GM21576 (cell line): ENCODE measurements around the gene NIPA2.
"Not testable (repeated sequence)": the region's sequence is repeated elsewhere in the genome, so short reads cannot be mapped to it uniquely, and the experiment has no call there.

ENCODE experiments used
- ATAC-seq: cut with Tn5 transposase; IDR thresholded peaks from one replicate; pipeline ENCODE4 v1.9.1; 2021; ENCODE audit warnings: mild to moderate bottlenecking, moderate library complexity; ENCODE audit not compliant: unreplicated experiment

NIPA2 gene

DNA sequence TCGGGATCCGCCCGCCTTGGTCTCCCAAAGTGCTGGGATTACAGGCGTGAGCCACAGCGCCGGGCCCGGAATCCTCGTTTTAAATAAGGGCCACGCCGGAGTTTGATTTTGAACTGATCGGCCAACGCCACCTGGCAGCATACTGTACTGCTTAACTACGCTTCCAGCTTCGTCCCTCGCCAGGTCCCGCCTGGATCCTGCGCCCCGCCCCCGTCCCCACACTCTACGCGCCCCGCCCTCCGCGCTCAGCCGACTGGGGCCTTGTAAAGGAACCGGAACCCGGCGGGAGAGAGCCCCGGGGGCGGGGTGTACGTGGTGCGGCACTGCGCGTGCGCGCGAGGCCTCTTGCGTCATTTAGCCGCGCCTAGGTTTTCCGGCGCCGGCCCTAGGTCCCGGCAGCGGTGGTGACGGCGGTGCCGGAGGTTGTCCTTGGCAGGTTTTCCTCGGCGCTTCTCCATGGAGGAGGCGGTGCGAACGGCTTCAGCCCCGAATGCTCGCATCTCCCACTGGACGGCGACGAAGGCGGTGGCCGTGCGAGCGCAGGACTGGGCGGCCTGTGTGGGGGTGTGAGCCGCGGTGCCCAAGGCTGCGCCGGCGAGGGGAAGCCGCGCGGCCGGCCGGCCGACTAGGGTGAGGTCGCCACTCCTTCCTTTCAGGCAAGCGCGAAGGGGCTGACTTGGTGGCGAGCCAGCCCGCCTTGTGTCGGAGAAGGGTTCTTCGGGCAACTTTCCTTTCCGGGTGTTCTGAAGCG, at the start of gene NIPA2:
Gene NIPA2 (plus strand): TSS at position 375 of the 751 bp plus-strand sequence. CDS start 13,066 bp downstream, outside the sequence.
- ATAC-seq: peak; percentile 80

DNA sequence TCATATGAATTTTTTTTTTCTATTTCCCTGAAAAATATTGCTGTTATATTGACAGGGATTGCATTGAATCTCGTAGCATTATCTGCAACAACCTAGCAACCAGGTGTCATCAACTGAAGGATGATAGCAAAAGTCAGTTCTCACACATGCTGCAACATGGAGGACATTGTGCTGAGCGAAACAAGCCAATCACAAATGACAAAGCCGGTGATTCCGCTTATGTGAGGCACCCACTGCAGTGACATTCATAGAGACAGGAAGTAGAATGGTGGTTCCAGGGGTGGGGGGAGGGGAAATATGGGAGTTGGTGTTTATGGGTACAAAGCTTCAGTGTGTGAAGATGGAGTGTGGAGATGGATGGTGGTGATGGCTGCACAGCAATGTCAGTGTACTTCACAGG, 44.4 kb upstream of the NIPA2 start:
- ATAC-seq: no peak

DNA sequence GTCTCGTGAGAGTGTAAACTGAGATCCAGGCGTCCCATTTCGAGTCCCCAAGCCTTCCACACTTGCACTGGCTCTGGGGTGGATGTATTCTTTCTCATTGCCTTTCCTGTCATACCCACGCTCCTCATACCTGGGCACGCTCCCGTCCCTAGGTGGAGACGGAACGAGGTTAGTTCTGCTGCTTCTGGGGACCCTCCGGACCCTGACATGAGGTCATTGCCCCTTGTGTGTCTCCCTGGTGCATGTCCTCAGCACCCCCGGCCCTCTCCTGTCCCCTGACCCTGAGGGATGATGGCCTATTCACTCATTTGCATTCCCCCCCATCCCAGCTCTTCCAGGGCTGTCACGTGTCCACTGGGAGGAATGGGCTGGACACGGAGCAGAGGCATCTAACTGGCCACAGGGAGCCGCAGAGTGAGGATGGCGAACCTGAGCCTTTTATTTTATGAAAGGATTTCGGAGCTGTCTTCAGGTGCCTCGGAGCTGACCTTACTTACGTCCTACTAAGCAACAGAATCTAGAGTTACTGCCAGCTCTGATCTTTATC, 43.8 kb upstream of the NIPA2 start:
- no peak for ATAC-seq

DNA sequence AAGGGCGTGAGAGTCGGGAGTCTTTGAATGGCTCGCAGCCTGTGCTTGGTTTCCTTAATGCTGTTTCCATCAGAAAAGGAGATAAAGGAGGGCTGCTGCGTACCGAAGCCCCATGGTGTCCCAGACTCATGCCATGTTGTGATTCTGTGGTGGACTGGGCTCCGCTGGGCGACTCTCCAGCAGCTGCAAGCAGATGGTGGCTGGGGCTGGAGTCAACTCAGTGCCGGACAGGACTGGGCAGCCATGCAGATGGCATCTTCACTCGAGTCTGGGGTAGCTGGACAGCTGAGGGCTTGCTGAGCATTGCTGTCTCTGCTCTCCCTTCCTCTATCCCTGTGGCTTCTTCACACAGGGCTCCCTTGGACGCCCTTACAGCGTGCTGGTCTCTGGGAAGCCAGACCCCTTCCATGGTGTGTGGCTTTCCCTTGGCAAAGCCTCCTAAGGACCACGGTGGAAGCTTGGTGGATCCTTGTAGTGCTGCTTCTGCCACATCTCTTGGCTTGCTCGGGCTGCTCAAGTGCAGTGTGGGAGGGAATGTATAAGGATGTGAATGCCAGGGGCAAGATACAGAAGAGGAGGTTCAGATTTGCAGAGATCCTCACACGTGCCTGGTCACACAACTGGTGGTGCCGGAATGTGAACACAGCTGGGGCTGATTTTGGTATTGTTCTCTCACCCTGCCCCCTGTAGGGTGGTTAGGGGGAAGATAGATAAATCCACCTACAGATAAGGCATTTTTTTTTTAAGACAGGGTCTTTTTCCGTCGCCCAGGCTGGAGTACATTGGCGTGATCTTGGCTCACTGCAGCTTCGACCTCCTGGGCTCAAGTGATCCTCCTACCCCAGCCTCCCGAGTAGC, 43.0 kb upstream of the NIPA2 start:
- no peak for ATAC-seq

- no peak for ATAC-seq
These were observed 42.4 kb upstream of the NIPA2 start for GRCh38 chr15:22796079-22796478.

GRCh38 chr15:22799902-22800301, 38.6 kb upstream of the NIPA2 start:
- no peak for ATAC-seq

- ATAC-seq: not testable (repeated sequence)
These were observed 35.5 kb upstream of the NIPA2 start for GRCh38 chr15:22803006-22803405.

GRCh38 chr15:22806156-22806555, 32.3 kb upstream of the NIPA2 start:
- ATAC-seq: no peak

- no peak for ATAC-seq
These were observed 31.8 kb upstream of the NIPA2 start for GRCh38 chr15:22806664-22807063.

GRCh38 chr15:22807831-22808230, 30.6 kb upstream of the NIPA2 start:
- not testable (repeated sequence) for ATAC-seq

DNA sequence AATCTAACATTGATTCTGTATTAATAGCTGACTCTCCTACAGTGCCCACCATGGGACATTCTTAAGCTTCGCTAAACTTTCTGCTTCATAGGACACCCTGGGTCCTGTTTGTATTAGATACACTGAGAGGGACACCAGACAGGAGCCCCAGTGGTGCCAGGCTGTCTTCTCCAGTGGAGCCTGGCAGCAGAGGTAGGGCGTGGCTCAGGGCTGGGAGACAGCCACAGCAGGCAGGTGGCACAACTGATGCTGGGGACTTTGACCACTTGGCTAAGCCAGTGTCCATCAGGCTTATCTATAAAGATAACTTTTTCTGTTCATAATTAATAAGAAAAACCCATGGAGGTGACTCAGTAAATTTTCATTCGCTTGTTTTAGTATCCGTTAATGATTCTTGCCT, 30.2 kb upstream of the NIPA2 start:
- ATAC-seq: no peak

GRCh38 chr15:22808761-22809280, 29.6 kb upstream of the NIPA2 start:
- no peak for ATAC-seq

DNA sequence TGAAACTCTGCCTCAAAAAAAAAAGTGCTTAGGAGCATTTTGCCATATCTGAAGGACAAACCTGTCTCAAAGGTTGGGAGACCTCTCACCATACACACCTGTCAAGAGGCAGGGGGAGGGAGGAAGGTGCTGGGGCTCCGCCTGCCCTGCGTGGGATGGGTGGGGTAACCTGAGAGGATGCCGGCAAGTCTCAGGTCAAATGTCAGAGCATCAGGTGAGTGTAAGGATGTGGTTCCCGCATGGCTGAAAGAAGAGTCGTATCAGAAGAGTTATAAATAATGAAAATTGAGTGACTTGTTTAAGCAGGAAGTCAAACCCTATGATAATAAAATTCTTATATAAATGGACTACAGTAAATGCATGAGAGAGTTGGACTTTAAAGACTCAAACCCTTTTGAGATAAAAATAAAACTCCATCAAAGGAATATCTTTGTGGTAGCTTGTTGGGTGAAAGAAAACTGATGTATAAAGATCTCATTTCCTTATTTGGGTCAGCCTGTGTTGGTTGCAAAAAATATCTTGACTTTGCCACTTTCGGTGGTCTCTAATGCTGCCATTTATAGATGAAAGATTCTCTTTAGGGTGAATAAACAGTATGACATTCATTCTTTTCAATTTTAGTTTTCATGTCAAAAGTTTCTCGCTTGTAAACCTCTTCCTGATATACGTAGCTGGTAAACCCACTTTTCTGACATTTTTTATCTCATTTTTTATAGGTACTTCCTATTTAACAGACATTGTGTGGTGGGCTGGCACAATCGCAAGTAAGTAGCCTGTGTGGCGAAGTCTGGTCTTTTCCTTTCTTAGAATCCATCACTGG, 28.2 kb upstream of the NIPA2 start:
- no peak for ATAC-seq

DNA sequence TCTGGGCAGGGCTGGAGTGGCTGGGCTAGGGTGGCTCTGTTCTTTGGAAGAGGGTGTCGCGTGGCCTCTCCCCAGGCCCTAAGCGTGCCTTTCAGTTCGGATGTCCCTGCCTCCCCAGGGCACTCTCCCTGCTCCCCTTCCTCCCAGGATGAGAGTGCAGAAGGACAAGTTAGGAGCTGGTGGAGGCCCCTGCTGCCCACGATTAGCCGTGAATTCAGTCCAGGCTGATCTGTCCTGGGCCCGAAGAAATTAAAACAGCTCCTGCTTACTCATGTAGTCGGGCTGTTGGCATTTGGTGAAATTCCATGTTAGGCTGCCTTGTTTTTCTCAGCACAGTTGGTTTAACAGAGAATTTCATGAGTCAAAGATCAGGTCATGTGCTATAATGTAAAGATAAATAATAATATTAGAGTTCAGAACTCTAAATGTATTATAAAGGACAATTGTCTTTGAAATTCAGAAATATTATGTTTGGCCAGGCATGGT, 27.6 kb upstream of the NIPA2 start:
- ATAC-seq: no peak

DNA sequence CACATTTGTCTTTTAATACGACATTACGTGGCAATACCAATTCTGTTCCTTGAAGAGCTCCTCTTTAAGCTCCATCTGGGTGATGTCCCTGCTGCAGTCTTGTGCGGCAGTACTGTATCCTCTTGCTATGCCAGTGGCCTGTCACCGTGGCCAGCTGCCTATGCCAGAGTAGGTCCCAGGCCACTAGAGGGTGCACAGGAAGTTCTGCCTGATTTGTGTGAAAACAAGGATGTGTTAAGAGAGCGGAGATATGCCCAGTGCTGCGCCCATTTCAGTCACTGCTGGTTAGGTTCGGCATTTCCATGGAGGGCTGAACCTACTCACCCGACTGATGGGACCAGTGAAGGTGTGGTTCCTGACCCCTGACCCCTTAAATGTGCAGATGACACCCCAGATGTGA, 26.8 kb upstream of the NIPA2 start:
- ATAC-seq: no peak

DNA sequence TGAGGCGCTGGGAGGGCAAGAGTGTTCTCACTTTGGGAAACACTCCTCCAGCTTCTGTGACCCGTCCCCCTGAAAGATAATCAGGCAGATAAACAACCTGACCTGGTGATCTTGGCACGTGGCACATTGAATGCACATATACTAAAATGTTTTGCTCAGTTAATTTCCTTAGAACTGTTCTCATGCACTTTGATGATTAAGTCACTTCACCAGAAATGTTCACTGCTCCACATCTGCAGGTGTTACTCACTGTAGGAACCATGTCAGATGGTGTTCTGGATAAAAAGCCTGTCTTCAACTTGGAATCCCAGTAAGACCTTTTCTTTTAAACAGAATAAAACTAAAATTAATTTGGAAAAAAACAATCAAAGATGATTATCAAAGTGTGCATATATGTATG, 24.6 kb upstream of the NIPA2 start:
- no peak for ATAC-seq

DNA sequence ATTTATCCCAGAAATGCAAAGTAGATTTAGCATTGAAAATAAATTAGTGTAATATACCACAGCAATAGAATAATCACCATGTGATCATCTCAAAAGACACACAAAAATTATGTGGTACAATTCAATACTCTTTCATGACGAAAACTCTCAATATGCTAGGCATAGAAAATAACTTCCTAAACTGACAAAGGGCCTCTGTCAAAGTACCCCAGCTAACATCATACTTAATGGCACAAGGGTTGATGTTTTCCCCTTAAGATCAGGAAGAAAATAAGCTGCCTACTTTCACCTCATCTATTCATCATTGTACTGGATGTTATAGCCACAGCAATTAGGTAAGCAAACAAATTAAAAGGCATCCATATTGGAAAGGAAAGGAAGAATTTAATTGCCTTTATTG, 22.7 kb upstream of the NIPA2 start:
- no peak for ATAC-seq

DNA sequence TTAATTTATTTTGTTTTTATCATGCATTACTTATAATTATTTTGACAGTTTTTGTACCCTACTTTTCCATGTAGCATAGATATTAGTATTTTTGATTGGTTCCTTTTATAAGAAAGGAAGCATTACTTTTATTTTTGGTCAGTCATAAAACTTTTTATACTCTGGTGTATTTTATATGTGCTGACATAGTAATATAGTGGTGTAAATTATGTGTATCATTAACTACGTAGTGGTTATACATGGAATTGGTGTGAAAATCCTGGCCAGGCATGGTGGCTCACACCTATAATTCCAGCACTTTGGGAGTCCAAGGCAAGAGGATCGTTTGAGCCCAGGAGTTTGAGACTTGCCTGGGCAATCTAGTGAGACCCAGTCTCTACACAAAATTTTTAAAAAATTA, 18.8 kb upstream of the NIPA2 start:
- ATAC-seq: no peak

GRCh38 chr15:22823495-22824128, 14.9 kb upstream of the NIPA2 start:
- no peak for ATAC-seq

DNA sequence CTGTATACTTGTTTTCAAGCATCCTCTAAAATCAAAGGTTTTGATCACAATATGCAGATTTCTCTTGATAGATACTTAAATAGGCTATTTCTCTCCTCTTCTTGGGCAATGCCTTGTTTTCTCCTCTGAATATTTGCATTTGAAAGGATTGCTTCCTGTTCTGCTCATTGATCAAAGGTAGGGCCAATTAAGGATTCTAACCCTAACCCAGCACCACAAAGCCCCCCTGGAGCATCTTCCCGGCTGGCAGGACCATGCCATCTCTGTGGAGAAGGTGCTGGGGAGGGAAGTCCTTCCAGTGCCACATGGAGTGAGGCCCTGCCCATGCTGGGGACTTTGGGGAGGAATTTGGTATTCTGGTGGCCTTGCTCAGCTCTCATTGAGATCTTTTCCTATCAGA, 11.3 kb upstream of the NIPA2 start:
- no peak for ATAC-seq
